HG02943 (cell line): ENCODE results near the gene FUT2.

Source experiments
- ATAC-seq: cut with Tn5 transposase; IDR thresholded peaks from one replicate; pipeline ENCODE4 v1.9.1; 2021; ENCODE audit warnings: mild to moderate bottlenecking, low read depth, moderate library complexity; ENCODE audit not compliant: unreplicated experiment

The FUT2 gene

DNA sequence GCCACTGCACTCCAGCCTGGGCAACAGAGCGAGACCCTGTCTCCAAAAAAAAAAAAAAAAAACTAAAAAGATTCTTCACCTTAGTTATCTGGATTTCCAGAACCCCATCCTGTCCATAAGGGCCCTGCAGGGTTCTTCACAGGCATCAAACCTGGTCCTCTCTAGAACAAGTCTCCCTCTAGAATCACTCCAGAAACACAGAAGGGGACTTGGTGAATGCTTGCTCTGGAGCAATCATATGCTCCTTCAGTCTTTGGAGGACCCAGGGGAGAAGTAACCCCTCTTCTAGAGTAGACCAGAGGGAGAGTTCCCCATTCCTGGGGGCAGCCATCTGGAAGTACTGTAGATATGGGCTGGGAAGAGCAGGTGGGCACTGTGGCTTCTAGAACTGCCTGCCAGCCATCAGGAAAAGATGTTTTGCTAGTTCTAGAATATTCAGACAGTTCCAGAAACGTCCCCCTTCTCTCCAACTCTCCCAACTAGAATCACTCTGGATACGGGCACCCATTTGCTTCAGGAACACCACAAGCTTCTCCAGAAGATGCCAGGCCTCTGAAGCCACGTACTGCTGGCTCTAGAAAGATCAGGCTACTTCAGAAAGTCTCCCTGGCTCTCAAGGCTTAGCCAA lies 53.9 kb downstream of the FUT2 start:
- no peak for ATAC-seq

DNA sequence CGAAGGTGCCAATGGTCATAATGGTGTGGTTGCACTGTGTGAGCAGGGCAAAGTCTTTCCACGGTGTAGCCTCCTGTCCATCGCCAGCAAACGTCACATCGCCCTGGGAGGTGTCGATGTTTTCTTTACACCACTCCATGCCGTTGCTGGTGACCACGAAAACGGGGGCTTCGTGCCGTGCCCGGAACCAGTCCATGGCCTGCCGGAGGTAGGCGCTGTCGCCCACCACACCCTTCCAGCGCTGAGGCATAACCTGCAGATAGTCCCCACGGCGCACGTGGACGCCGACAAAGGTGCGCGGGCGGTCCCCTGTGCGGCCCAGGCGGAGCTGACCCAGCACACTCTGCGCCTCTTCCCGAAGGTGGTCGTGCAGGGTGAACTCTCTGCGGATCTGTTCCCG lies 54.6 kb downstream of the FUT2 start:
- ATAC-seq: no peak

DNA sequence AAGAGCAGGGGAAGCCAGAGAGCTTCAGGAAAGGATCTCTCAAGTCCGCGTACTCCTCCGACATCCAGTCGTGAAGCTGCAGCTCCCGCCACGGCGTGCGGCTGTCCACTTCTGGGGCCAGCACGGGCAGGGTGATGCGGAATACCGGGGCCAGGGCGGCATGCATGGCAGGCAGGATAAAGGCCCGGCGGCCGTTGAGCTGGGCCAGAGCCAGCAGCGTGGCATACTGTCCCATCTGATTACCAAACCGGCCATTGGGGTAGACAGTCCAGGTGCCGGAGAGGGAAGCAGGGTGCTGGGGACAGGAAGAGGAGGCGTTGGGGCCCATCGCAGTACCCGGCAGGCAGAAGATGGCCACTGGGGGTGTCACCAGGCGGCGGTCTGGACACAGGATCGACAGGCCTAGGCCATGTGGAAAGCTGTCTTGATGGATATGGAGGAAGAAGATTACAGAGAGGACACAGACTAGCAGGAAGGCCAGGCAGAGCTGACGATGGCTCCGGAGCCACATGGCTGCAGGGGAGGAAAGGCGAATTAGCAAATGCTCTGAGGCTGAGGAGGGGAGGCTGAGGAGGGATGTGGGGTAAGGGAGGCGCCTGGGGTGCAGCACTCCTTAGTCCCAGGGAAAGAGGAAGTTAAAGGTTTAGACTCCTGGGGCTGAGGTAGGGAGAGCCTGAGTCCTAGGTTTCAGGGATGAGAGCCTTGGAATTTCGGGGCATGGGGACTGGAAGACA lies 55.2 kb downstream of the FUT2 start:
- no peak for ATAC-seq

DNA sequence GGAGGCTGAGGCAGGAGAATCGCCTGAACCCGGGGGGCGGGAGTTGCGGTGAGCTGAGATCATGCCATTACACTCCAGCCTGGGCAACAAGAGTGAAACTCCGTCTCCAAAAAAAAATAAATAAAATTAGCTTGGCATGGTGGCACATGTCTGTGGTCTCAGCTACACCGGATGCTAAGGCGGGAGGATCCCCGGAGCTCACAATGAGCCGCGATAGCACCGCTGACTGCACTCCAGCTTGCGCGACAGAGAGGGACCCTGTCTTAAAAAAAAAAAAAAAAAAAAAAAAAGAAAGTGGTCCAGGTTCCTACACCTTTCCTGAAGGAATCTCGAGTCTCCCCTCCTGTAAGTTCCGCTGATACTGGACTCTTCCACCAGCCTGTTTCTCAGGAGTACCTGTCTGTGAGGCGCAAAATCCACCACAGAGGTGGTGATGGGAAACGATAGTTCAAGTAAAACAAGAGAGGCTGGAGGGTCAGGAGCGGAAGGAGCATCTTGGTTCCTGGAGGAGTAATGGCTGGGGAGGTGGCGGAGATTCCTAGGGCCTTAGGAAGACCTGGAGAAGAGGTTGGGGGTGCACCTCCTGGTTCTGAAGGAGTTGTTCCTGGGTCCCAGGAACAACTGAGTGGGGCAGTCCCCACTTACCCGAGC lies 56.2 kb downstream of the FUT2 start:
- ATAC-seq: no peak

DNA sequence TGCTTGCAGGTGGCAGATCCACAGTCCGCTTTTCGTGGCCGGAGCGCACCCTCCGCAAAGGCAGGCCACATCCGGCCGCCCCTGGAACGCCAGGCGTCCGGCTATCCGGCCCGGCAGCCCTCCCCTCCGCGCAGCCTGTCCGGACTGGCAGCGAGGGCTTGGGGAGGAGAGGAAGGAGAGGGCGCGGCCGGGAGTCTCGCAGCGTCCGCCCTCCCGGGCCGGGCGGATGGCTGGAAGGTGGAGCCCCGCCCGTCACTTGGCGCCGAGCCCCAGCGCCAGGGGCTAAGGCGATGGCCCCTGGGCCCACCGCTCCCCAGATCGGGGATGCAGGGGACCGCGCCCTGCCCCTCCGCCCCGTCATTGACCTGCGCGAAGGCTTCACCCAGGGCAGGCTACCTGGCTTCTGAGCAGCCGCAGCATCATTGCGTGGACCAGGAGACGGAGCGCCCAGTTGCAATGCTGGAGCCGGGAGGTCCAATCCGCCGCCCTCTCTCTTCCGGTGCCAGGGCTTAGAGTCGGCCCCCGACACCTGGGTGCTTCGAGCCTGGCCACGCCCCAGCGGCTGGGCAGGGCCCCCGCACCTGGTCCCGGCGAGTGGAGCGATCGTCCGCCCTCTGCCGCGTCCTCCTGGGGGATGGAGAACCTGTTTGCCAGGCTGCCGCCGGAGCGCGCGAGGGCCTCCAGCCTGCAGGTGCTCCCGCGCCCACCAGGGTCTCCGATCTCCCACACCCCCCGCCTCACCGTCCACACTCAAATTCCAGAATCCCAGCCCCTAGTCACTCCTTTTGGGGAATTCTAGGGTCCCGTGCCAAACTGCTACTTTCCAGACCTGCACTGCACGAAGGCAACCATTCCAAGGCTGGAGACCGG lies 57.0 kb downstream of the FUT2 start, which contains the start of gene FUT1:
Gene FUT1 (minus strand): TSS at position 146 of the 870 bp plus-strand sequence. CDS start 1,360 bp downstream, outside the sequence.
- no peak for ATAC-seq

DNA sequence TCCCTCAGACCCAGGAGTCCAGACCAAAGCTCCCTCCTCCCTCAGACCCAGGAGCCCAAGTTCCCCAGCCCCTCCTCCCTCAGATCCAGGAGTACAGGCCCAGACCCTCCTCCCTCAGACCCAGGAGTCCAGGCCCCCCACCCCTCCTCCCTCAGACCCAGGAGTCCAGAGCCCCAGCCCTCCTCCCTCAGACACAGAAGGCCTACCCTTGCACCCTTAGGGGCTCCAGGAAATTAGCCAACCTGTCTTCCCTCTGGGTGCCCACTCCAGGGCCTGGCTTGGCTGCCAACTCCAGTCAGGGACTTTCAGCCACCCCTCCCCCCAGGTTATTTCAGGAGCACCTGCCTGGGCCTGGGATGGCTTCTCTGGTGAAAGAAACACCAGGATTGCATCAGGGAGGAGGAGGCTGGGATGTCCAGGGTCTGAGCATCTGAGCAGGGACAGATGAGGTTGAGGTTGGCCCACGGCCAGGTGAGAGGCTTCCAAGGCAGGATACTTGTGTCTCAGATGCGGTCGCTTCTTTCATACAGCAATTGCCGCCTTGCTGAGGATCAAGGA lies 59.4 kb downstream of the FUT2 start, which contains the start of gene FGF21:
Gene FGF21 (plus strand): TSS at position 441 of the 558 bp plus-strand sequence. CDS start 713 bp downstream, outside the sequence.
- ATAC-seq: no peak
